NCI-H510A treated with DMSO at 0.1 percent for 48 hours (cell line): Measurements from ENCODE around the gene GCM1.

Experiments used
- DNase-seq: peaks from one replicate; lab custom pipeline; 2025; lab: John Stamatoyannopoulos, UW

GCM1 gene

DNA sequence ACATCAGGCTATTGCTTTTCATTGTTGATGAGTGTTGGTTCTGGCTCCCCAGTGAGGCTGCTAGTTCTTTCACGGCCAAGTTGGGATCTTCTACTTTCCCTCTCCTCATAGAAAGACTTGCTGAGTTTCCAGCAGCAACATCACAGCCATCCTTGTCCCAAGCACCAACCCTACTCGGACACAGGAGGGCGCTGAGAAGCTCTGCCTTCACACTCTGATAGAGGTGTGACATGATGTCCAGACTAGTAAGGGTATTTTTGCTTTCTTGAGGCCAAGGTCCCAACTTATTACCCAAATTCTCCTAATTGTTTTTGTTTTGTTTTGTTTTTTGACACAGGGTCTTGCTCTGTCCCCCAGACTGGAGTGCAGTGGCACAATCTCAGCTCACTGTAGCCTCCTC lies 3.0 kb upstream of the GCM1 start:
- DNase-seq, result no peak

DNA sequence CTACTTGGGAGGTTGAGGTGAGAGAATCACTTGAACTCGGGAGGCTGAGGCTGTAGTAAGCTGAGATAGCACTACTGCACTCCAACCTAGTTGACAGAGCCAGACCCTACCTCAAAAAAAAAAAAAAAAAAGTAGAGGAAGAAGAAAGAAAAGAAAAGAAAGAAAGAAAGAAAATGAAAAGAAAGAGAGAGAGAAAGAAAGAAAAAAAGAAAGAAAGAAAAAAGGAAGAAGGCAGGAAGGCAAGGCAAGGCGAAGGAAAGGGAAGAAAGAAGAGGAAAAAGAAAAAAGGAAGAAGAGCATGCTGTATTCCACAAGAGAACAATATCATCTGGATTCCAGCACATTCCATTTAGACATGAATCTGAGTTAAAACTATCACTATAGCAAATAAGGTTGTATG lies 3.8 kb downstream of the GCM1 start:
- no peak for DNase-seq

DNA sequence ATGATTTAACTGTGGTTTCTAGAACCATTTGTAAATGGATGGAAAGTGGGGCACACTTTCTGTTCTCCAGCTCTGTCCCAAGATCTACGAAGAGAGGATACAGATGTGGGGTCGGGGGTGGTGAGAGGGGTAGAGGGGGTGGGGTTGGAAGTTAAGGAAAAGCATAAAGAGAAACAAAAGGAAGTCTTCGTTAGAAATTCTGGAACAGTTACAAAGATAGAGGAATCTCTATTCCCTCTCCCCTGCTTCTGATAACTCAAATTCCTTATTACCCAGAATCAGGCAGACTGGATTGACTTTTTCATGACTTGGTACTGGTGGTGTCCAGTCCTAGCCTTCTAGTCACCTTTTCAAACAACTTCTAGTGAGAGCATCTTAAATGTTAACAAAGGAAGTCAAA lies 4.9 kb downstream of the GCM1 start:
- no peak for DNase-seq

DNA sequence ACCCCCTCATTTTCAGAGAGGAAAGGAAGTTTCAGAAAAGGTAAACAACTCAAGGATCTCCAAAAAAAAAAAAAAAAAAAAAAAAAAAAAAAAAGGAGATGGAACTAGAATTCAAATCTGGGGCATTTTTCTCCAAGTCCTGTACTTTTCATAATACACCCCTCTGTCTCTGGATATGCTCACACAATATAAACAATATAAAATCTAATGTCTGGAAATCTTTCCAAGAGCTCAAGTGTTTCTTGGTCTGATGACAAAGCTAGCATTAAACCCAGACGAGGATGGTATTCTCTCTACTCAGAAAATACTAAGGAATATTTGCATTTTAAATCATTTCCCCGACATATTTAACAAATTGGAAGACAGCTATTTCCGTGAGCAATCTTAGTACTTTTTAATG lies 5.8 kb downstream of the GCM1 start:
- DNase-seq, result no peak

DNA sequence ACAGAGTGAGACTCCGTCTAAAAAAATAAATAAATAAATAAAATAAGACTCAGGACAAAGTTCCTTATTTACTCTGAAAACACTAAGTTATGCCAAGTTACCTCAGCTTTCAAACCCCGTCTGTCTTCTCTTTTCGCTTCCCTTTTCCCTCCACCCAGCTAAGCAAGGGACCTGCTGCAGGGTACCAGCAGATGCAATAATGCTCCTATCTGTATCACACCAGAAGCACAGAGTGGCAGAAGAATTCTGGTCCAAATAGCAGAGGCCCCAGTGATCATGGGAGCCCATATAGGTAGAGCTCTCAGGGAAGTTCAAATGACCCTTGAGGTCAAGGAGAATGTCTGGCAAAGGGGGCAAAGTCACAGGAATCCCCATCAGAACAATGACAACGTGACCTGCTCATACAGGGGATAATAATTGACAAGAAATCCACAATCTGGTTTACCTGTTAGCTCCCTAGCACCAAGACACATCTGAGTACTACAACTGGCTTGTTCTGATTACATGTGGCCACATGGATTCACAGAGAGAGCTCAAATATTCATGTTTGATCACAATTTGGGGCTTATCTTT lies 8.7 kb downstream of the GCM1 start:
- no peak for DNase-seq

DNA sequence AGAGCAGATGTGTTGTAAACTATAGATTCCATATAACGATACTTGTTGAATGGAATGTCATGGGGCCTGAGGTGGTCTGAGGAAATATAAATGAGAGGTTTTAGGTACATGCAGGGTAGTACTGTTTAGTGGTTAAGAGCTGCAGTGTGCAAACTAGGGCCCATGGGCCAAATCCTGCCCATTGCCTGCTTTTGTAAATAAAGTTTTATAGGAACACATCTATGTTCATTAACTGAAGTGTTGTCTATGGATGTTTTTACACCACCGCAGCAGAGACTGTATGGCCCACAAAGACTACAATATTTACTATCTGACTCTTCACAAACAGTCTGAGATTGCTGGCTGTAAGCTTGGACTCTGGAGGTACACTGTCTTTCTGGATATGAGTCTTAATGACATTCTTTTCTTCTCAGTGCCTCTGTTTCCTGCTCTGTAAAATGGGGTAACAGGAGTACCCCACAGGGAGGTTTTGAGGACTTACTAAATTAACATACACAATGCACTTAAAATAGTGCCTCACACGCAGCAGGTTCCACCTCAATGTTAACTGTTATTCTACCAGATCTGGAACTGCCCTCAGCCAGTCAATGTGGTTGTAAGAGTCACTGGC lies 12.5 kb downstream of the GCM1 start:
- DNase-seq, result no peak

DNA sequence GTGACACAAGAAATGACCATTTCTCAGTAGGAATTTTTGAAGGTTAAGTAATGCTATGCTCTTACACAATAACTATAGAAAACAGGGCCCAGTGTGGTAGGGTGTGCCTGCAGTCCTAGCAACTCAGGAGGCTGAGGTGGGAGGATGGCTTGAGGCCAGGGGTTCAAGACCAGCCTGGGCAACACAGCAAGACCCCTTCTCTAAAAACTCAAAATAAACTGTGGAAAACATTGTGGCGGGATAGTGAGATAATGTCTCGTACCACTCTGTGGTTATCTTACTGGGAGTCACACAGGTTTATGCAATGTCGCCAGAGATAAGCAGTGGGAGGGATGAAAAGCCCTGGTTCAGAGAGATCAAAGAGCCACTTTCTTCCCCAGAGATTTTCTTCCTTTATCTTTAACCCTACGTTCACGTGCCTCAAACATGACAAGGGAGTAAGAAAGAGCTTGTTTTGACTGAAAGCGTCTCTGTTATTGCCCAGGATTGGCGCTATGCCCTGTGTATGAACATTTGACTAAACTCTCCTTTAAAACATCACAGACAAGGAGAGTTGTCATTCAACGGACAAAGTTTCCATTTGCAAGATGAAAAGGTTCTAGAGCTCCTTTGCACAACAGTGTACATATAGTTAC lies 13.9 kb downstream of the GCM1 start:
- no peak for DNase-seq

DNA sequence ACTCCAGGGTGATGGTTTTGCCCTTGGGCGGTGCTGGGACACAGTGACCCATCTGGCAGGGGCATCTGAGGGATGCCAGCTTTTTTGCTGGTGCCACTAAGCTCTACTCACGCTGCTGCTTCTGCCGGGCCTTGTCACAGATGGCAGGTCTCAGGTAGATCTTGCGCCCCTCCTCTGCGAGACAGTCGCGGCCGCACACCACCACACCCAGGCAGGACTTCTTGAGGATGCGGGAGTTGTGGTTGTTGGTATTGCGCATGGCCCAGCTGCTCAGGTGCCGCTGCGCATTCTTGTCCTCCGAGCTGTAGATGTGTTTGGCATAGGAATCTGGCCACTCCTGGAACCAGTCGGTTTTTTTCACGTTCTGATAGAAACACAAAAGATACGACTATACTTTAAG lies 14.7 kb downstream of the GCM1 start:
- no peak for DNase-seq

DNA sequence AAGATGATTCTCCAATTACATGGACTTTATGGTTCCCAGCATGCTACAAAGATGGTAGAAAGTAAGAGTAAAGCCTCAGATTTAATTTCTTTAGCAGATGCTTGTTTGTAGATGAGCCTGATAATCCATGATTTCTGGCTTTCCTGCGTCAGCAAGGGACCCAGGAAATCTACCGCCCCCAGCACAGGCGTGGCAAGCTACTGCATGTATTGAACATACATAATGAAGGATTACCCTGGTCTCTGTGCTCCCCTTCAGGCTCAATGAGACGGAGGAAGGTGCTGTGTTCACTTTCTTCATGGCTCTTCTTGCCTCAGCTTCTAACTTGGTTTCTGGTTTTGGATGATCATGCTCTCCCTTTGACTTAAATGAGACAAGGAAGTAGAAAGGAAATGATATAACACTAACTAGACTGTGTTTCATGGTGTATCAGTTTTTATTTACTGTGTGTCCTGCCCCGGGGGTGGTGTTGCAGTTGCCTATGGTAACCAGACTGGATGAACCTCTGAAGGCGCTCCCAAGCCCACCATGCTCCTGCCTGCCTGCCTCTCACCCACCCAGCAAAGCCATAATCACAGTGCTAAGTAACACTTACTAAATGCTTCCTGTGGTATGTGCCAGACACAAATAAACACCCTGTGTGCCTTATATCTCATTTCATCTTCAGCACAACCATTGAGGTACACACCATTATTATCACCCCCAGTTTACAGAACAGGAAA lies 17.9 kb downstream of the GCM1 start:
- DNase-seq, result no peak

DNA sequence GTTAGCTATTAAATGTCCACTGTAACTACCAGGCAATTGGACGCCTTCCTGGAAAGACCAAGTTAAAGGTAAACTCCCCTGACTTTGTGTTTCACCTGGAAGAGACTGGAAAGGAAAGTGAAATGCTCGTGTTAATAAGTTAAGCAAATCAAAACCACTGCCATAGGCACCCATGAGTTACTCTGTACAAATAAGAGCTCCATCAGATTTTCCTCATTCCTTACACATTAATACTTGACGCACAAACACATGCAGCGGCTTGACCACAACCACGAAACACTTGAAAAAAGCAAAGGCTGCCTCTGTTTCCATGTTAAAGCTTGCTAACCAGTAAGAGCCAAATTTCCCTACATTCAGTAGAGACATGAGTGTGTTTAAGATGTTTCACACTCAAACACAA lies 19.8 kb downstream of the GCM1 start:
- DNase-seq, result no peak

DNA sequence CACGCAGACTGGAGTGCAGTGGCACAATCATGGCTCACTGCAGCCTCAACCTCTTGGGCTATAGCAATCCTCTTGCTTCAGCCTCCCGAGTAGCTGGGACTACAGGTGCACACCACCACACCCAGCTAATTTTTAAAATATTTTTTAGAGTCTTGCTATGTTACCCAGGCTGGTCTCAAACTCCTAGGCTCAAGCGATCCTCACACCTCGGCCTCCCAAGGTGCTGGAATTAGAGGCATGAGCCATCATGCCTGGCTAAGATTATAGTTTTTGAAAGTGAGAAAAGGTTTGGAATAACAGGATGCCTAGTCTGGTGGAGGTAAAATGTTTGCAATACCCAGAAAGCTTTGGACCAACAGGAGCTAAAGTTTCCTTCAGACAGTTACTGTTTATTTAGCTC lies 23.4 kb downstream of the GCM1 start:
- DNase-seq, result no peak

DNA sequence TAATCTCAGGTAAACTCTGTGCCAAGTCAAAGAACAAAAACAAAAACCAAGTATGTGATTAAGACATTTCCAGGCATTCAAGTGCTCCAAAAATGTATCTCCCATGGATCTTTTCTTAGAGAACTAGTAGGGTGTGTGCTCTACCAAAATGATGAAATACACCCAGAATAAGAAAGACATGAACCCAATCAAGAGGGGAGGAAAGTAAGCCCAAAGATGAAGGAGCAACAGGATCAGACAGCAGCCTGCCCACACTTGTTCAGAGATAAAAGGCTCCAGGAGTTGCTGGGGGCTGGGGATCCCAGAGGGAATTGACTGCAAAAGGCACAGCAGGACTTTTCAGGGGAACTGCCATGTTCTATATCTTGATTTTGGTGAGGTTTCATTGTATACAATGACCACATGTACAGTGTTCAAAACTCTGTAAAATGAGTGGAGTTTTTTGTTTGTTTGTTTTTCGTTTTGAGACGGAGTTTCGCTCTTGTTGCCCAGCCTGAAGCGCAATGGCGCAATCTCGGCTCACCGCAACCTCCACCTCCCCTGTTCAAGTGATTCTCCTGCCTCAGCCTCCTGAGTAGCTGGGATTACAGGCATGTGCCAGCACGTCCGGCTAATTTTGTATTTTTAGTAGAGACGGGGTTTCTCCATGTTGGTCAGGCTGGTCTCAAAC lies 24.4 kb downstream of the GCM1 start:
- no peak for DNase-seq

DNA sequence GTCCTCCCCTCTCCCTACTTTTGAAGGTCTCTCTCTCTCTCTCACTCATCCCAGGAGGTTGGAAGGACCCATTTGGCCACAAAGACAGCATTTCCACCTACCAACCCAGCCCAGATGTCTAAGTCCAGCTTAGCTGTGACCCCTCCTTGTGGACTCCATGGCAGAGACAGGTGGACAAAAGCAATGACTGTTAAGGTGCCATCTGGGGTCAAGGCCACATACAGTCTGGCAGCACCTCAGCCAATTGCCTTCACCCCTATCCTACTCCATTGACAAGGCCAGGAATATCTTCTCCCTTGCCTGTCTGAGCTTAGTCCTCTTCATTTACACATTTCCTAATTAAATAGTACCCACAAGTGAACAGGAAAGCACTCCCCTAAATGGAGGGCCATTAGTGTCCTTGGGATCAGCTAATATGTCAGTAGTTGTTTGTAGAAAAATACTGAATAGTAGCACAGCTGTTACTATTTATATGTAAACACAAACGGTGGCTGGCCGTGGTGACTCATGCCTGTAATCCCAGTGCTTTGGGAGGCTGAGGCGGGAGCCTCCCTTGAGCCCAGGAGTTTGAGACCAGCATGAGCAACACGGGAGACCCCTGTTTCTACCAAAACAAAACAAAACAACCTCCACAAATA lies 28.8 kb downstream of the GCM1 start:
- DNase-seq, result peak; percentile 79

DNA sequence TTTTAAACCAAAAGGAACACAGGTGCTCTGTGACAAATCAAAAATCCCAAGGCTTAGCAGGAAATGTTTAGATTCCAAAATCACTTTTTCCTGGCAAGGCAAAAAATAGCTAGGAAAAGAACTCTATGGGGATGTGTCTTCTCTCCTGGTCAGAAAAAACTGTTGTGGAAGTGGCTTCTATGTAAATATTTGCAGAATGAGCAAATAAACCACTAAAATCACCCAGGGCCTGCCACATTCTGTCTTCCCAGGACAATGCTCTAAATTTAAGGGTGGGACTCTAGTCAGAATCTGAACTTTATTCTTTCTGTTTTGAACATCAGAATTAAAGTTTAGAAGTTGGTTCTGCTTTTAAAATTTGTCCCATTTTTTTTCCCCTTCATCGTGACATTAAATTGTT lies 29.3 kb downstream of the GCM1 start:
- peak; percentile 58 for DNase-seq

DNA sequence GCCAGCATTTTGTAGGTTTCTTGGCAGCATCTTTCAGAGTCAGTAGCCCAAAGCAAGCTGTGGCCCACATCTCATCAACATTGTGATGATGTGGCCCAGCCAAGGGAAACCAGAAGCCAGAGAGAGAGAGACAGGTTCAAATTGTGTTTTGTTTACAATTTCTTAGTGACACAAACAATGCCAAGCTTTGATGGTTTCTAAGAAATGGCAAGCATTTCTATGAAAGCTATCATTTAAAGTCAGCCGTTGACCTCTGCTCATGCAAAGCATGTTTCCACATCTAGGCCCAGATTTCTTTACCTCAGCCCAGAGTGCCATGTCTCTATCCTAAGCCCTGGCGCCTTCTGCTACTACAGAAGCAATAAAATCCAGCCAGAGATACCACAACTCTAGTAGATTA lies 32.9 kb downstream of the GCM1 start:
- no peak for DNase-seq

DNA sequence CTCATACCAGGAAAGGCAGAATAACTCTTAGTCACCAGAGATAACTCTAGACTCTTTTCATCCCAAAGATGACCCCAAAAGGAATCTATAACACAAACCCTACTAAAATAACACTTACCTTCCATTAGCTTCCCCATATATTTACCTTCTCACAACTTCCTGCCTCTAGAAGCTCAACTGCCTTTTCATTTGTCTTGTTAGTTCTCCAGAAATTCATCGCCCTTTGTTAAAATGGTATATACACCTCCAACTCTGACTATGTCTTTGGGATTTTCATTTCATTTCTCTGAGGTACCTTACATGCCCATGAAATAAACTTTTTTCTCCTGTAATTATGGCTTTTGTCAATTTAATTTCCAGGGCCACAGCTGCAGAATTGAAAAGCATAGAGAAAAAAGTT lies 33.5 kb downstream of the GCM1 start:
- DNase-seq, result no peak

DNA sequence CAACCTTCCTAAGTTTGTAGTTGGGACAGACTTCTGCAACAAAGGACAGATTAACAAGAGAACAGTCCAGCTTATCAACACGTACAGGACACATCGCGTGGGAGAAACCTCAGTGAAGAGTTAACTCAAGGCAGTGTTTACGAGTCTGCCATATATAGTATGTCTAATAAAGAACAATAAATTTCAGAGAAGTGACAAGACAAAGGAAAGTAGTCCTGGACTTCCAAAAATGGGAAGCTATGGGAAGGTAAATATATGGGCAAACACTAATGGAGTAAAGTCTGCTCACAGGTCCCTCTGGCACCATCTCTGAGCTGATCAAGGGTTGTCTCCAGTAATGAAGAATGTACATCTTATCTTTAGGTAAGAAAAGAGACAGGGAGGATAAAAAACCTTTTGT lies 34.9 kb downstream of the GCM1 start:
- DNase-seq, result no peak

DNA sequence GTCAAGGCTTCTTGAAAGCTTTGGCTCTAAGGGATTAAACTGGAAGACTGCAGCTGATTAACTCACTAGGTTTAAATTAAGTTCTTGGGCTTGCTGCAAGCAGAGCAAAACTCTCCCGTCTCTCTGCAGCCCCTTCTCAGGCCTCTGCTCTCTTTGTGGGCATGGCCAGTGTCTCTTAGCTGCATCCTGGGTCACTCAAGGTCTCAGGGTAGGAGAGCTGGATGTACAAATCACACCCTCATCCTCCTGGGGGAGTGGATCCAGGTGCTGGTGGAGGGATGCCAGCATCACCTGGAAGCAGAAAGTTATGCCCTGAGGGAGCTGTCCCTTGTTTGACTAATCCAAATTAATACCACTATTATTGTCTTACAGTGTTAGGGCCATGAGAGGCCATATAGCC lies 35.8 kb downstream of the GCM1 start:
- peak; percentile 71 for DNase-seq

DNA sequence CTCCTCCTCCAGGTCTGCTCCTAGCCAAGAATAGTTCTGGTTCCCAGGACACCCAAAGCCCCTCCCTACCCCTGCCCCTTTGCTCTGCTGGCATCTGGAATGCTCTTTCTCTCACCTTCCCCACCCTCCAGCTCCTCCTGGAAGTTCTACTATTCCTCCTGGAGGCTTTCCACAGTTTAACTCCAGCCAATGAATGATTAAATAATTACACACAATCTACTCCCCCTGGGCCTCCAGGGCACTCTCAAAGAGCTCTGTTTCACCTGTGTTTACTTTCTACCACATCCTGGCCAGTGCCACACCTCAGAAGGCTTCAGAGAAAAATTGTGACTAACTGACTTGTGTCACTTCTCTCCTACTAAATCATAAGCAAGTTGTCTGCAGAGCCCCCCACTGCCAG lies 36.2 kb downstream of the GCM1 start:
- DNase-seq, result peak; percentile 98

DNA sequence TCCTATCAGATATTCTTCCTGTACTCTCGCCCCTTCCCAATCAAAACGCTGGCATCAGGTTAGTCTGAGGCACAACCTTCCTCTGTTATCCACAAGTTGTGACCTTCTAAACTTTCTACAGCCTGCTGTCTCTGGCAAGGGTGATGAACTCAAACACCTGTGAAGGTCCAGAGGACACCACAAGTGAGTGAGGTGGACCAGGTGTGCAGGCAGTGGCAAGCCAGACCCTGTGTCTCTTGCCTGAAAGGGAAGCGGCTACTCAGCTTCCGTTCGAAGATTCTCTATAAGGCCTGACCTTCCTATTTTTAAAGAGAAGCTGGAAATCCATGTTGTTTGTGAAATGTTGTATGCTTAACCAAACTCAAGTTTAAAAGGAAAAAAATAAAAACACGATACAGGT lies 36.8 kb downstream of the GCM1 start:
- DNase-seq, result peak; percentile 57

DNA sequence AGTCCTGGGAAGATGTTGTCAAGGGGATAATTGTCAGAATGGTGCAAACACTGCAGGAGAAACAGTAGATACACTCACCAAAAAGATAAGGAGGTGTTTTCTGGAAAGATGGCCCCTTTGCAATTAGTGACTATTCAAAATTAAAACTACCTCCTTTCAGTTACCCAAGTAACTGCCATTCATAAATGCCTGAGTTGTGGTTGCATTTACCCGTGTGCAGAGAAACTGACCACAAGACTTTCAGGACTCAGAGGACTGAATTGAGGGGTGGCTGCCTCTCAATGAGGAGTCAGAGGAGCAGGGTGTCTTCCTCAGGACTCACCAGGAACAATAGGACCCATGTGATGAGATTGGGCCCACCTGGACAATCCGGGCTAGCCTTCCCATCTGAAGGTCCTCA lies 39.0 kb downstream of the GCM1 start:
- no peak for DNase-seq

DNA sequence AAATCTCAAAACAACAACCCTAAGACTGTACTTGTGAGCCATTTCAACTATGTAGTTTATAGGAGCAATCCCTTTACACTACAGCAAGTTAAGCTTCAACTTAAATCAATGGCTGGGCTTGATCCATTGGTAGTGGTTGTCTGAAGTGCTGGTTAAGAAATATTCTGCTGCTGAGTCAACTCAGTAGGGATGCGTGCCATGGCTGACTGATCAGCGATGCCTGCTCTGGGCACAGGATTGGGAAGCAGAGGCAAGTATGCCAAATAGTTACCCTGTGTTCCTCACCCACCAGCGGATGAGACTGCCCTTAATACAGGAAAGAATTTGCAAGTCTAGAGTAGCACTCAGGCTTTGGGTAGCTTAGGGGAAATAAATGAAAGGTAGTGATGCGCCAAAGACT lies 41.5 kb downstream of the GCM1 start:
- no peak for DNase-seq
